A549 (cell line): Measurements from ENCODE around the gene PRR15. TPM values are rescaled to one million over a fixed set of nuclear protein-coding genes. Genes with fewer than 3 reads are reported as not detected.

Experiments used
- ATAC-seq, 2 experiments: fragments of 200-7000 bp in 1 of 2; fragments of >200 bp in 1 of 2; cut with Nextera tagmentation in 1 of 2; cut with Tn5 transposase in 1 of 2; 3 replicates each; pipeline versions ENCODE4 v1.8.0 to v1.9.1; 2018 to 2020; ENCODE audit warnings: mild to moderate bottlenecking in 1 of 2, moderate library complexity in 1 of 2
- CTCF ChIA-PET: fragments of 300-600 bp; sonication (Branson Sonifier 250); formaldehyde crosslinking; extraction: SDS; loops from one replicate; lab custom pipeline; 2021; ENCODE audit warnings: antibody characterized with exemption, inconsistent platforms; lab: Yijun Ruan, JAX
- POLR2A ChIA-PET: fragments of 350-600 bp; formaldehyde crosslinking; extraction: SDS; loops from one replicate; lab custom pipeline; 2021; ENCODE audit warnings: antibody characterized with exemption, inconsistent platforms; lab: Yijun Ruan, JAX
- DNase-seq, 2 experiments: peaks; one replicate each; pipeline versions ENCODE4 v3.0.0 to v3.0.0-alpha.2; 2011 to 2016; ENCODE audit warnings: low read depth in 1 of 2, low spot score in 1 of 2
- FAIRE-seq: peaks from 2 replicates; lab custom pipeline; 2011; peaks lifted over from hg19 to GRCh38; lab: Jason Lieb, UNC
- H3K27ac ChIP-seq, 2 experiments: fragments of >200 bp; sonication (Bioruptor Twin); formaldehyde crosslinking; 3 replicates each; pipeline ENCODE4 v1.5.1; 2016 to 2017
- H3K4me1 ChIP-seq: fragments of >200 bp; sonication (Bioruptor Twin); formaldehyde crosslinking; 3 replicates; pipeline ENCODE4 v1.6.1; 2016
- H3K4me2 ChIP-seq: fragments of >200 bp; sonication (Bioruptor Twin); formaldehyde crosslinking; 3 replicates; pipeline ENCODE4 v1.6.1; 2016
- H3K4me3 ChIP-seq: fragments of >200 bp; sonication (Bioruptor Twin); formaldehyde crosslinking; 3 replicates; pipeline ENCODE4 v1.5.1; 2016
- H3K9me3 ChIP-seq: fragments of >200 bp; sonication (Bioruptor Twin); formaldehyde crosslinking; 3 replicates; pipeline ENCODE4 v1.6.1; 2016
- BHLHE40 ChIP-seq: IDR thresholded peaks from 2 replicates; pipeline ENCODE4 v1.6.1; 2012; ENCODE audit warnings: low read depth, low read length, inconsistent platforms
- CBX8 ChIP-seq: fragments of 200-600 bp; sonication (generic); IDR thresholded peaks from 2 replicates; pipeline ENCODE4 v1.6.1; 2016
- CEBPB ChIP-seq, 2 experiments: fragments of >200 bp in 1 of 2; sonication (Bioruptor Twin) in 1 of 2; formaldehyde crosslinking in 1 of 2; IDR thresholded peaks; 2 replicates each; pipeline ENCODE4 v1.6.1; 2012 to 2016
- EHF ChIP-seq: fragments of 250-450 bp; sonication (Bioruptor Pico); IDR thresholded peaks from 2 replicates; pipeline ENCODE4 v1.5.0; 2020; ENCODE audit warnings: mild to moderate bottlenecking
- ESRRA ChIP-seq: fragments of 150-350 bp; IDR thresholded peaks from 2 replicates; pipeline ENCODE4 v1.6.1; 2014; ENCODE audit warnings: mild to moderate bottlenecking, low read length, borderline replicate concordance
- FOSB ChIP-seq: fragments of 250-450 bp; sonication (Bioruptor Pico); IDR thresholded peaks from 2 replicates; pipeline ENCODE4 v1.5.0; 2020; ENCODE audit warnings: mild to moderate bottlenecking, moderate library complexity
- FOXS1 ChIP-seq: fragments of 250-450 bp; sonication (Bioruptor Pico); IDR thresholded peaks from 2 replicates; pipeline ENCODE4 v1.5.0; 2020; ENCODE audit warnings: mild to moderate bottlenecking, moderate library complexity
- GATA3 ChIP-seq: IDR thresholded peaks from 2 replicates; pipeline ENCODE4 v1.6.1; 2012; ENCODE audit warnings: borderline replicate concordance
- HDAC2 ChIP-seq: fragments of 200-600 bp; sonication (generic); IDR thresholded peaks from 2 replicates; pipeline ENCODE4 v1.6.1; 2016
- HEYL ChIP-seq: fragments of 250-450 bp; sonication (Bioruptor Pico); IDR thresholded peaks from 2 replicates; pipeline ENCODE4 v1.8.0; 2021; ENCODE audit warnings: mild to moderate bottlenecking, moderate library complexity
- HOXB13 ChIP-seq: fragments of 250-450 bp; sonication (Bioruptor Pico); IDR thresholded peaks from 2 replicates; pipeline ENCODE4 v1.5.0; 2020; ENCODE audit warnings: low read depth, mild to moderate bottlenecking, moderate library complexity
- JUNB ChIP-seq: fragments of >200 bp; sonication (Bioruptor Twin); formaldehyde crosslinking; IDR thresholded peaks from 2 replicates; pipeline ENCODE4 v1.6.1; 2016
- KDM1A ChIP-seq: fragments of 200-600 bp; sonication (generic); IDR thresholded peaks from 2 replicates; pipeline ENCODE4 v1.6.1; 2016; ENCODE audit warnings: low read depth, mild to moderate bottlenecking
- KDM5A ChIP-seq: fragments of 200-600 bp; sonication (generic); IDR thresholded peaks from 2 replicates; pipeline ENCODE4 v1.6.1; 2016; ENCODE audit warnings: antibody characterized with exemption, mild to moderate bottlenecking
- MAZ ChIP-seq: fragments of 150-350 bp; IDR thresholded peaks from 2 replicates; pipeline ENCODE4 v1.6.1; 2014; ENCODE audit warnings: antibody characterized with exemption, low read depth, low read length, borderline replicate concordance
- NFE2L2 ChIP-seq: fragments of 150-350 bp; conservative IDR thresholded peaks from 2 replicates; pipeline ENCODE4 v1.6.1; 2014; ENCODE audit warnings: low read length
- NPAS2 ChIP-seq: fragments of 250-450 bp; sonication (Bioruptor Pico); IDR thresholded peaks from 2 replicates; pipeline ENCODE4 v1.8.0; 2022; ENCODE audit warnings: mild to moderate bottlenecking, moderate library complexity, borderline replicate concordance
- PHF8 ChIP-seq: fragments of 200-600 bp; sonication (generic); IDR thresholded peaks from 2 replicates; pipeline ENCODE4 v1.6.1; 2016; ENCODE audit warnings: low read depth, mild to moderate bottlenecking, antibody characterized with exemption, moderate library complexity, borderline replicate concordance
- POLR2AphosphoS2 ChIP-seq: conservative IDR thresholded peaks from 2 replicates; pipeline ENCODE4 v1.6.1; 2012; ENCODE audit warnings: low read length, improper control_type of control experiment, inconsistent platforms
- RAD21 ChIP-seq, 2 experiments: fragments of >200 bp in 1 of 2; sonication (Bioruptor Twin) in 1 of 2; formaldehyde crosslinking in 1 of 2; IDR thresholded peaks in 1 of 2; conservative IDR thresholded peaks in 1 of 2; 2 replicates in 1 of 2; 3 replicates in 1 of 2; pipeline ENCODE4 v1.6.1; 2012 to 2018; ENCODE audit warnings: inconsistent platforms in 1 of 2
- RCOR1 ChIP-seq: fragments of 150-350 bp; IDR thresholded peaks from 2 replicates; pipeline ENCODE4 v1.6.1; 2014; ENCODE audit warnings: antibody characterized with exemption, low read length, low read depth
- RFX5 ChIP-seq: fragments of 450-650 bp; IDR thresholded peaks from 2 replicates; pipeline ENCODE4 v1.7.1; 2014; ENCODE audit warnings: antibody characterized with exemption, mild to moderate bottlenecking, moderate library complexity
- SMC3 ChIP-seq: fragments of >200 bp; sonication (Bioruptor Twin); formaldehyde crosslinking; IDR thresholded peaks from 3 replicates; pipeline ENCODE4 v1.6.1; 2018; ENCODE audit warnings: inconsistent platforms
- TP53 ChIP-seq: fragments of 250-450 bp; sonication (Bioruptor Pico); IDR thresholded peaks from 2 replicates; pipeline ENCODE4 v1.5.0; 2021; ENCODE audit warnings: mild to moderate bottlenecking, moderate library complexity
- ZC3H11A ChIP-seq: fragments of 450-650 bp; IDR thresholded peaks from 2 replicates; pipeline ENCODE4 v1.6.1; 2014; ENCODE audit warnings: antibody characterized with exemption, mild to moderate bottlenecking
- ZFP36 ChIP-seq: fragments of 450-650 bp; IDR thresholded peaks from 2 replicates; pipeline ENCODE4 v1.6.1; 2014; ENCODE audit warnings: borderline replicate concordance; ENCODE audit not compliant: partially characterized antibody
- ZNF302 ChIP-seq: fragments of 250-450 bp; sonication (Bioruptor Pico); IDR thresholded peaks from 2 replicates; pipeline ENCODE4 v1.9.0; 2021; ENCODE audit warnings: inconsistent platforms, mild to moderate bottlenecking, moderate library complexity
- ZSCAN20 ChIP-seq: fragments of 250-450 bp; sonication (Bioruptor Pico); IDR thresholded peaks from 2 replicates; pipeline ENCODE4 v1.8.0; 2022; ENCODE audit warnings: mild to moderate bottlenecking, moderate library complexity
- WGBS: methylation state at CpG from one replicate; pipeline ENCODE4 v1.1.6; 2017; ENCODE audit errors: missing lambda C conversion rate; 5-methylcytosine and 5-hydroxymethylcytosine counted together
- polyA plus RNA-seq, 4 experiments: library from polyadenylated mRNA; depleted of rRNA in 3 of 4; stranded (reverse); fragments of >200 nt; fragmentation: RNase III in 1 of 4; extraction: RNeasy Plus Mini Kit Qiagen cat#74134 plus additional on column Dnase treatment in 1 of 4; gene quantifications; 2 replicates in 3 of 4; 3 replicates in 1 of 4; pipeline ENCODE4 v1.2.3, GENCODE V29; 2011 to 2017
- TF ChIP-seq, protein P1 (sequence below): IDR thresholded peaks from 2 replicates; pipeline ENCODE4 v1.6.1; 2012
- TF ChIP-seq, protein P2 (sequence below): fragments of 250-450 bp; sonication (Bioruptor Pico); IDR thresholded peaks from 2 replicates; pipeline ENCODE4 v1.5.0; 2020; ENCODE audit warnings: low read depth, mild to moderate bottlenecking, moderate library complexity
- TF ChIP-seq, protein P3 (sequence below): fragments of >200 bp; sonication (Bioruptor Twin); formaldehyde crosslinking; IDR thresholded peaks from 3 replicates; pipeline ENCODE4 v1.6.1; 2016
- TF ChIP-seq, protein P4 (sequence below): fragments of >200 bp; sonication (Bioruptor Twin); formaldehyde crosslinking; IDR thresholded peaks from 3 replicates; pipeline ENCODE4 v1.5.1; 2016
- TF ChIP-seq, protein P5 (sequence below): fragments of 150-350 bp; IDR thresholded peaks from 2 replicates; pipeline ENCODE4 v1.6.1; 2014; ENCODE audit warnings: low read depth, mild to moderate bottlenecking, low read length

The PRR15 gene
- polyA plus RNA-seq, 2 of the 4 experiments (the other 2 are of a cell fraction) = 1.6 to 2.5 TPM

DNA sequence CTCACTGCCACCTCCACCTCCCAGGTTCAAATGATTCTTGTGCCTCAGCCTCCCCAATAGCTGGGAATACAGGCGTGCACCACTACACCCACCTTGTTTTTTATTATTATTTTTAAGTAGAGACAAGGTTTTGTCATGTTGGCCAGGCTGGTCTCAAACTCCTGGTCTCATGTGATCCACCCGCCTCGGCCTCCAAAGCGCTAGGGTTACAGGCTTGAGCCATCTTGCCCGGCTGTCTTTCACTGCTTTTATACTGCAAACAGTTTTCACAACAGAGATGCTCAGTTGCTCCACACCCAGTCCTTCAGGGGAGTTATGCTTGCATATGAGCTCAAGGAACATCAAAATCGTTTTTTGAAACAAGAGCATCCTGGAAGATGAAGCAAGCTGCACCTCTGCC, 1.3 kb upstream of the PRR15 start:
- TF ChIP-seq JUNB = no peak
- no peak for TF ChIP-seq ZNF302
- no peak for TF ChIP-seq GATA3
- TF ChIP-seq POLR2AphosphoS2 = no peak
- no peak for TF ChIP-seq HOXB13 (CRISPR knock-in tag)
- TF ChIP-seq, protein P1, sequence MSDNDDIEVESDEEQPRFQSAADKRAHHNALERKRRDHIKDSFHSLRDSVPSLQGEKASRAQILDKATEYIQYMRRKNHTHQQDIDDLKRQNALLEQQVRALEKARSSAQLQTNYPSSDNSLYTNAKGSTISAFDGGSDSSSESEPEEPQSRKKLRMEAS = no peak
- TF ChIP-seq HEYL = no peak
- no peak for TF ChIP-seq NFE2L2
- TF ChIP-seq KDM5A = no peak
- TF ChIP-seq ESRRA = no peak
- no peak for TF ChIP-seq NPAS2 (CRISPR knock-in tag)
- no peak for TF ChIP-seq RFX5
- TF ChIP-seq ZFP36 = no peak
- no peak for TF ChIP-seq FOXS1 (CRISPR knock-in tag)
- TF ChIP-seq HDAC2 = no peak
- TF ChIP-seq KDM1A = no peak
- ATAC-seq (no peak), DNase-seq (no peak), FAIRE-seq (no peak)
- POLR2A ChIA-PET = interaction anchor here (0.6 to 1.9 kb wide), 5 partner anchors 46 to 1343 kb away, joined by 3 to 6 read pairs (median 3); no protein-coding TSS in a partner anchor
- Histone ChIP-seq H3K27ac (0 out of 6 replicates have a peak overlapping the region, but pooled peaks of 1 of the 2 experiments have one; percentile 60), H3K4me1 (peaks cover 7% of the 10 kb centered on the region; the same call in 2 of the 3 replicates), H3K9me3 (no peaks in the 10 kb centered on the region), H3K4me2 (peak overlapping the region; percentile 99), H3K4me3 (peak overlapping the region; percentile 62; the same call in 1 of the 3 replicates)
- CTCF ChIA-PET = interaction anchor here (0.6 to 1.4 kb wide), 5 partner anchors 13 to 835 kb away, joined by 3 to 4 read pairs (median 3); no protein-coding TSS in a partner anchor
- WGBS = 79% methylated on average over 6 of the region's 6 CpGs

DNA sequence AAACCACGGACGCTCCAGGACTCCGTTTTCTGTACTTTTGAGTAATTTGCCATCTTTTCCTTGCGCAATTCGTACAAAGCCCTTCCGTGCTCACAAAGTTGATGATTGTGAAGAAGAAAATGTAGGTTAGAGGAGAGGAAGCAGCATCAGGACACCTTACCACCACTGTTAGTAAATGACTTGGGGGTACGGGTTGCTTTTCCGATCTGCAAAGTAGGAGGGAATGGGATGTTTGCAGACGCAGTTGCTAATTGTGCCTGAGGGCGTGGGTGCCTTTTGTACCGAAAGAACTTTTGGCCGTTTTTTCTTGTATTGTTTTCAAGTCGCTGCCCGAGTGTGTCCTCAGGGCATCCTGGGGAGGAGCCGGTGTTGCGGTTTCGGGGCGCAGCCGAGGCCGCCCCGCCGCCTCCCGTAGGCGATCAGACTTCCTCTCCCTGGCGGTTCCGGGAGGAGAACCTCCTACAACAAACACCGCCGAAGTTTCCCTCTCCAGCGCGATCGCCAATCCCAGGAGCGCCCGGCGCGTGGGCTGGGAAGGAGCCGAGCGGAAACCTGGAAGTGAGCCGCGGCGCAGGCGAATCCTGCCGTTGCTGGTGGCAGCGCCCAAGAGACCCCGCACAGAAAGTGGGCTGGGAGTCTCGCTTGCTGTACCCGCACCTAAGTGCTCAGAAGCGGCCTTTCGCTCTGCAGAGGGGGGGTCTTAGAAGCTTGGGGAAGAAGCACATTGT, 1.0 kb downstream of the PRR15 start:
- peaks cover 7% of the 10 kb centered on the region; the same call in 2 of the 3 replicates for H3K4me1 ChIP-seq
- POLR2A ChIA-PET = no interaction called here
- peak overlapping the region; percentile 99 for H3K4me2 ChIP-seq
- peak overlapping the region; percentile 57 to 64; a peak in 5 of 6 replicates for H3K27ac ChIP-seq
- CTCF ChIA-PET = no interaction called here
- 3% methylated on average over 33 of the region's 48 CpGs for WGBS
- peak overlapping the region; percentile 62 for H3K4me3 ChIP-seq
- peak; percentile 37 to 63; a peak in 5 of 6 replicates for ATAC-seq
- no peak for FAIRE-seq
- DNase-seq = peak; percentile 37 to 68
- H3K9me3 ChIP-seq = no peaks in the 10 kb centered on the region
- TF ChIP-seq SMC3 (no peak), POLR2AphosphoS2 (no peak), CEBPB (IDR thresholded peaks at IDR 0.05) (peak; percentile 64 to 79; a peak in 3 of 4 replicates), ZNF302 (no peak), TP53 (CRISPR knock-in tag) (no peak), RAD21 (conservative IDR thresholded peaks at IDR 0.05 in 1 of 2, IDR thresholded peaks at IDR 0.05 in 1 of 2) (no peak), KDM5A (no peak), BHLHE40 (no peak), ZSCAN20 (no peak), PHF8 (no peak), EHF (CRISPR knock-in tag) (no peak), FOSB (CRISPR knock-in tag) (no peak), ZC3H11A (no peak), MAZ (no peak), GATA3 (no peak), CBX8 (no peak), HDAC2 (no peak), RCOR1 (no peak)
- TF ChIP-seq, protein P2, sequence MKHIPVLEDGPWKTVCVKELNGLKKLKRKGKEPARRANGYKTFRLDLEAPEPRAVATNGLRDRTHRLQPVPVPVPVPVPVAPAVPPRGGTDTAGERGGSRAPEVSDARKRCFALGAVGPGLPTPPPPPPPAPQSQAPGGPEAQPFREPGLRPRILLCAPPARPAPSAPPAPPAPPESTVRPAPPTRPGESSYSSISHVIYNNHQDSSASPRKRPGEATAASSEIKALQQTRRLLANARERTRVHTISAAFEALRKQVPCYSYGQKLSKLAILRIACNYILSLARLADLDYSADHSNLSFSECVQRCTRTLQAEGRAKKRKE = no peak
- TF ChIP-seq, protein P3, sequence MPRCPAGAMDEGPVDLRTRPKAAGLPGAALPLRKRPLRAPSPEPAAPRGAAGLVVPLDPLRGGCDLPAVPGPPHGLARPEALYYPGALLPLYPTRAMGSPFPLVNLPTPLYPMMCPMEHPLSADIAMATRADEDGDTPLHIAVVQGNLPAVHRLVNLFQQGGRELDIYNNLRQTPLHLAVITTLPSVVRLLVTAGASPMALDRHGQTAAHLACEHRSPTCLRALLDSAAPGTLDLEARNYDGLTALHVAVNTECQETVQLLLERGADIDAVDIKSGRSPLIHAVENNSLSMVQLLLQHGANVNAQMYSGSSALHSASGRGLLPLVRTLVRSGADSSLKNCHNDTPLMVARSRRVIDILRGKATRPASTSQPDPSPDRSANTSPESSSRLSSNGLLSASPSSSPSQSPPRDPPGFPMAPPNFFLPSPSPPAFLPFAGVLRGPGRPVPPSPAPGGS = no peak
- TF ChIP-seq, protein P4, sequence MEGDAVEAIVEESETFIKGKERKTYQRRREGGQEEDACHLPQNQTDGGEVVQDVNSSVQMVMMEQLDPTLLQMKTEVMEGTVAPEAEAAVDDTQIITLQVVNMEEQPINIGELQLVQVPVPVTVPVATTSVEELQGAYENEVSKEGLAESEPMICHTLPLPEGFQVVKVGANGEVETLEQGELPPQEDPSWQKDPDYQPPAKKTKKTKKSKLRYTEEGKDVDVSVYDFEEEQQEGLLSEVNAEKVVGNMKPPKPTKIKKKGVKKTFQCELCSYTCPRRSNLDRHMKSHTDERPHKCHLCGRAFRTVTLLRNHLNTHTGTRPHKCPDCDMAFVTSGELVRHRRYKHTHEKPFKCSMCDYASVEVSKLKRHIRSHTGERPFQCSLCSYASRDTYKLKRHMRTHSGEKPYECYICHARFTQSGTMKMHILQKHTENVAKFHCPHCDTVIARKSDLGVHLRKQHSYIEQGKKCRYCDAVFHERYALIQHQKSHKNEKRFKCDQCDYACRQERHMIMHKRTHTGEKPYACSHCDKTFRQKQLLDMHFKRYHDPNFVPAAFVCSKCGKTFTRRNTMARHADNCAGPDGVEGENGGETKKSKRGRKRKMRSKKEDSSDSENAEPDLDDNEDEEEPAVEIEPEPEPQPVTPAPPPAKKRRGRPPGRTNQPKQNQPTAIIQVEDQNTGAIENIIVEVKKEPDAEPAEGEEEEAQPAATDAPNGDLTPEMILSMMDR = no peak
- TF ChIP-seq, protein P5, sequence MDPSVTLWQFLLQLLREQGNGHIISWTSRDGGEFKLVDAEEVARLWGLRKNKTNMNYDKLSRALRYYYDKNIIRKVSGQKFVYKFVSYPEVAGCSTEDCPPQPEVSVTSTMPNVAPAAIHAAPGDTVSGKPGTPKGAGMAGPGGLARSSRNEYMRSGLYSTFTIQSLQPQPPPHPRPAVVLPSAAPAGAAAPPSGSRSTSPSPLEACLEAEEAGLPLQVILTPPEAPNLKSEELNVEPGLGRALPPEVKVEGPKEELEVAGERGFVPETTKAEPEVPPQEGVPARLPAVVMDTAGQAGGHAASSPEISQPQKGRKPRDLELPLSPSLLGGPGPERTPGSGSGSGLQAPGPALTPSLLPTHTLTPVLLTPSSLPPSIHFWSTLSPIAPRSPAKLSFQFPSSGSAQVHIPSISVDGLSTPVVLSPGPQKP = no peak
- TF ChIP-seq, protein P1 = peak; percentile 20; the same call in 1 of the 2 replicates
